ENCODE data around the gene DENND1A.

The DENND1A gene

GRCh38 chr9:123622711-123623241 is 307.1 kb downstream of the DENND1A start:
- DNase-seq (ENCODE audit: low read depth) = no peak
- no peak for TF ChIP-seq CTCF (IDR thresholded peaks at IDR 0.05; ENCODE audit: low read depth, low read length, missing control alignments)
- in situ Hi-C loops (cut with HindIII; ENCODE audit: low sequenced_read_pairs) = no loop called here
- no peak overlapping the region for H3K4me3 ChIP-seq (ENCODE audit: low read depth, low read length)

GRCh38 chr9:123620239-123620638 is 309.7 kb downstream of the DENND1A start:
- in situ Hi-C loops (cut with HindIII; ENCODE audit: low sequenced_read_pairs) = no loop called here
- no peak for DNase-seq (ENCODE audit: low read depth)
- TF ChIP-seq CTCF (IDR thresholded peaks at IDR 0.05; ENCODE audit: low read depth, low read length, missing control alignments) = no peak
- no peak overlapping the region for H3K4me3 ChIP-seq (ENCODE audit: low read depth, low read length)

- H3K4me3 ChIP-seq (ENCODE audit: low read depth, low read length) = no peak overlapping the region
- no peak for DNase-seq (ENCODE audit: low read depth)
- in situ Hi-C loops (cut with HindIII; ENCODE audit: low sequenced_read_pairs) = no loop called here
- no peak for TF ChIP-seq CTCF (IDR thresholded peaks at IDR 0.05; ENCODE audit: low read depth, low read length, missing control alignments)
Observed at GRCh38 chr9:123617952-123618678, 311.8 kb downstream of the DENND1A start.

- no peak for TF ChIP-seq CTCF (IDR thresholded peaks at IDR 0.05; ENCODE audit: low read depth, low read length, missing control alignments)
- no peak for DNase-seq (ENCODE audit: low read depth)
- in situ Hi-C loops (cut with HindIII; ENCODE audit: low sequenced_read_pairs) = no loop called here
- H3K4me3 ChIP-seq (ENCODE audit: low read depth, low read length) = no peak overlapping the region
Observed at GRCh38 chr9:123617286-123617685, 312.6 kb downstream of the DENND1A start.

- in situ Hi-C loops (cut with HindIII; ENCODE audit: low sequenced_read_pairs) = no loop called here
- DNase-seq (ENCODE audit: low read depth) = no peak
- no peak overlapping the region for H3K4me3 ChIP-seq (ENCODE audit: low read depth, low read length)
- TF ChIP-seq CTCF (IDR thresholded peaks at IDR 0.05; ENCODE audit: low read depth, low read length, missing control alignments) = no peak
Observed at GRCh38 chr9:123616707-123617106, 313.2 kb downstream of the DENND1A start.

- TF ChIP-seq CTCF (IDR thresholded peaks at IDR 0.05; ENCODE audit: low read depth, low read length, missing control alignments) = no peak
- in situ Hi-C loops (cut with HindIII; ENCODE audit: low sequenced_read_pairs) = no loop called here
- no peak for DNase-seq (ENCODE audit: low read depth)
- no peak overlapping the region for H3K4me3 ChIP-seq (ENCODE audit: low read depth, low read length)
Observed at GRCh38 chr9:123615381-123615780, 314.5 kb downstream of the DENND1A start.
